ENCODE measurements around the gene DBF4B. TPM values are rescaled to one million over a fixed set of nuclear protein-coding genes. Genes with fewer than 3 reads are reported as not detected.

The DBF4B gene
- polyA plus RNA-seq, 1 of the 3 experiments (the other 2 are of a cell fraction): 8.3 TPM

GRCh38 chr17:44688200-44688599, 20.3 kb upstream of the DBF4B start (continued):
- TF ChIP-seq USF1 (IDR thresholded peaks at IDR 0.05; ENCODE audit: borderline replicate concordance, low read depth) (no peak), MXI1 (IDR thresholded peaks at IDR 0.05; ENCODE audit: low read depth, low read length) (no peak), POLR2AphosphoS5 (IDR thresholded peaks at IDR 0.05; ENCODE audit: low read depth, low read length) (no peak), EP300 (IDR thresholded peaks at IDR 0.05; ENCODE audit: borderline replicate concordance in 1 of 2, low read depth in 1 of 2, low read length in 1 of 2) (no peak)

- CTCF ChIA-PET: interaction anchor here (2.1 kb wide), 1 partner anchor 17 kb away, joined by 13 read pairs; no protein-coding TSS in a partner anchor
- 4% methylated on average over 13 of the region's 13 CpGs for WGBS (ENCODE audit: low lambda C conversion rate)
- no peaks in the 10 kb centered on the region for H3K9me2 ChIP-seq
- DNase-seq: no peak
- peak overlapping the region; percentile 78 to 87; a peak in 3 of 4 replicates for H3K27ac ChIP-seq (ENCODE audit: low read depth in 2 of 2, low read length in 1 of 2)
- H4K20me1 ChIP-seq (ENCODE audit: insufficient read depth): no peaks in the 10 kb centered on the region
- H3K4me1 ChIP-seq (ENCODE audit: control insufficient read depth in 1 of 2, insufficient read depth in 2 of 2, low read depth in 1 of 2, low read length in 1 of 2): peaks cover 0 to 7% of the 10 kb centered on the region in 2 experiments; a peak in 1 of 4 replicates
- no peak for TF ChIP-seq TAF1 (IDR thresholded peaks at IDR 0.05; ENCODE audit: borderline replicate concordance, low read depth, low read length)
- TF ChIP-seq ZBTB33 (IDR thresholded peaks at IDR 0.05; ENCODE audit: borderline replicate concordance, low read depth): no peak
- no peak for TF ChIP-seq RFX5 (IDR thresholded peaks at IDR 0.05; ENCODE audit: low read length)
- TF ChIP-seq REST (IDR thresholded peaks at IDR 0.05; ENCODE audit: low read depth, low read length): no peak
- TF ChIP-seq RCOR1 (IDR thresholded peaks at IDR 0.05; ENCODE audit: low read length): no peak
- no peak for TF ChIP-seq YY1 (IDR thresholded peaks at IDR 0.05; ENCODE audit: low read depth)
- no peak for TF ChIP-seq NFIC (IDR thresholded peaks at IDR 0.05; ENCODE audit: borderline replicate concordance)
- TF ChIP-seq JUND (IDR thresholded peaks at IDR 0.05): no peak
- TF ChIP-seq MAX (IDR thresholded peaks at IDR 0.05; ENCODE audit: low read depth): no peak
- no peak for TF ChIP-seq TEAD4 (IDR thresholded peaks at IDR 0.05; ENCODE audit: borderline replicate concordance, insufficient read depth)
- no peak for TF ChIP-seq FOXJ3 (CRISPR knock-in tag; IDR thresholded peaks at IDR 0.05)
- TF ChIP-seq PBX3 (IDR thresholded peaks at IDR 0.05): no peak
- peaks cover 7% of the 10 kb centered on the region for H3F3A ChIP-seq (replicated peaks; ENCODE audit: insufficient read depth)
- peaks cover under 1 to 6% of the 10 kb centered on the region in 2 experiments for H3K36me3 ChIP-seq (replicated peaks in 1 of 2; ENCODE audit: control insufficient read depth in 1 of 2, insufficient read depth in 2 of 2, low read length in 1 of 2)
- H2AFZ ChIP-seq (ENCODE audit: low read depth): peak overlapping the region; percentile 94
- H3K4me2 ChIP-seq: peak overlapping the region; percentile 92
- peaks cover 37% of the 10 kb centered on the region for H3K79me2 ChIP-seq (ENCODE audit: insufficient read depth)
- POLR2A ChIA-PET: interaction anchor here (0.6 kb wide), 1 partner anchor 502 kb away, joined by 3 read pairs; the partner anchor contains the start of gene TMUB2
- no peaks in the 10 kb centered on the region for H3K9me3 ChIP-seq
- H3K4me3 ChIP-seq (ENCODE audit: low read depth in 2 of 2, low read length in 1 of 2): peak overlapping the region; percentile 78 to 84
- H3K27me3 ChIP-seq (ENCODE audit: insufficient read depth): no peaks in the 10 kb centered on the region
- H3K9ac ChIP-seq: peak overlapping the region; percentile 85
Measured at GRCh38 chr17:44688675-44689476, 19.6 kb upstream of the DBF4B start.
